GM21737 (cell line): Measurements from ENCODE around the gene KCNJ18.
"Not testable (repeated sequence)": the region's sequence is repeated elsewhere in the genome, so short reads cannot be mapped to it uniquely, and the experiment has no call there.

ENCODE experiments used
- ATAC-seq: cut with Tn5 transposase; IDR thresholded peaks from one replicate; pipeline ENCODE4 v1.9.1; 2021; ENCODE audit warnings: mild to moderate bottlenecking, moderate library complexity; ENCODE audit not compliant: unreplicated experiment

KCNJ18 gene

GRCh38 chr17:21683897-21684296, 8.4 kb upstream of the KCNJ18 start:
- not testable (repeated sequence) for ATAC-seq

DNA sequence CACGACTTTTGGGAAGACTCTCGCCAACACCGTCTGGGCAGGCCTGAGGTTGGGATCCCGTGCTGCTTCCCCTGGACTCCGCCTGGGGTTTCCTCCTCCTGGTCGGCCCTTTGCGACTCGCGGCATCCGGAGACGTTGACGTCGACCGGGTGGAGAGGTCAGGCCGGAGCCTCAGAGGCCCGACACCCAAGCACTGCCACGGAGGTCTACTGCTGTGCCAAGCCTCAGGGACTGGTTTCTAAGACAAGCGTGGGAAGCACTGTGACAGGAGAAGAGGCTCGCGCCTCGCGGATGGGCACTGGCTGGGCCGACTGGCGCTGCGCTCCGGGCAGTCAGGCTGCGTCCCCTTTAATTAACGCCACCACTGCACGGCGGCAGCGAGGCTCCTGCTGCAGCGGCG, 7.9 kb upstream of the KCNJ18 start:
- not testable (repeated sequence) for ATAC-seq

DNA sequence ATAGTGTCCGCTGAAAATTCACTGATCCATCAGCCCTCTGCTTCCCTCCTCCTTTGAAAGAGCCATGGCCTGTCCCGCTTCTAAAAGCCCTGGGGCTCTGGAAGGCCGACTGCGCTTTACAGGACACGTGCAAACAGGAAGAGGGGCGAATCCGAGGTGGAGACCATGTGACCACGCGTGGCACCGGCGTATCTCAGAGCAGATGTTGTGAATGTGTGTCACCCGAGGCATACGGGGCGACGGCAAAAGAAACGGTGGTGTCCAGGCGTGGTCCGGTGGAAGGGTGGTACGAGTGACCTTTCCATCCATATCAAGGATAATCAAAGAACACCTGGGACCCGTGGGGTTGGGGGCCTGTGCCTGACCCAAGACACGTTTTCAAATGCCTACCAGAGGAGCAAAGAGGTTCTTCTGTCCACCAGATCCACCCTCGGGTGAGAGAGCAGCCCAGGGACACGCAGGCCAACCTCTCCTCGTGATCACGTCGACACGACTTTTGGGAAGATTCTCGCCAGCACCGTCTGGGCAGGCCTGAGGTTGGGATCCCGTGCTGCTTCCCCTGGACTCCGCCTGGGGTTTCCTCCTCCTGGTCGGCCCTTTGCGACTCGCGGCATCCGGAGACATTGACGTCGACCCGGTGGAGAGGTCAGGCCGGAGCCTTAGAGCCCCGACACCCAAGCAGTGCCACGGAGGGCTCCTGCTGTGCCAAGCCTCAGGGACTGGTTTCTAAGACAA, 7.1 kb upstream of the KCNJ18 start:
- not testable (repeated sequence) for ATAC-seq

DNA sequence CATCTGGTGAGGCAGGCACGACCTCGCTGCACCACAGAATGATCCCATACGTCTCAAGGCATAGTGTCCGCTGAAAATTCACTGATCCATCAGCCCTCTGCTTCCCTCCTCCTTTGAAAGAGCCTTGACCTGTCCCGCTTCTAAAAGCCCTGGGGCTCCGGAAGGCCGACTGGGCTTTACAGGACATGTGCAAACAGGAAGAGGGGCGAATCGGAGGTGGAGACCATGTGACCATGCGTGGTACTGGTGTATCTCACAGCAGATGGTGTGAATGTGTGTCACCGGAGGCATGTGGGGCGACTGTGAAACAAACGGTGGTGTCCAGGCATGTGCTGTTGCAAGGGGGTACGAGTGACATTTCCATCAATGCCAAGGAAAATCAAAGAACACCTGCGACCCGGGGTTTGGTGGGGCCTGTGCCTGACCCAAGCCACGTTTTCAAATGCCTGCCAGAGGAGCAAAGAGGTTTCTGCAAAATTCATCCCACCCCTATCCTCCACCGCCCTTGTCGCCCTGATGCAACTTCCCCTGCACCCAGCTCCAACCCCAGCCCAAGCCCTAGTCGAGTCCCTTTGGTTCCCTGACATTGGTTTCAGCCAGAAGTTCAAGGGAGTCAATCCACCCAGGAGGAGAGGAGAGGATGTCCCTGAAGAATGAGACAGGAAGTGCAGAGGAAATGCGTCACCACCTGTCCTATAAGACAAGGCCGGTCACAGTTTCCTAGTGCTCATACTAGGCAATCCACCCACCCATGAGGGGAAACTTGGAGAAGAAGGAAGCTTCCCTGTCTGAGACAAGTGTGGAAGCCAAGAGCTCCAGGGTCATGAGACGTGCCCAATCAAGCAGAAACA, 5.9 kb upstream of the KCNJ18 start:
- no peak for ATAC-seq

DNA sequence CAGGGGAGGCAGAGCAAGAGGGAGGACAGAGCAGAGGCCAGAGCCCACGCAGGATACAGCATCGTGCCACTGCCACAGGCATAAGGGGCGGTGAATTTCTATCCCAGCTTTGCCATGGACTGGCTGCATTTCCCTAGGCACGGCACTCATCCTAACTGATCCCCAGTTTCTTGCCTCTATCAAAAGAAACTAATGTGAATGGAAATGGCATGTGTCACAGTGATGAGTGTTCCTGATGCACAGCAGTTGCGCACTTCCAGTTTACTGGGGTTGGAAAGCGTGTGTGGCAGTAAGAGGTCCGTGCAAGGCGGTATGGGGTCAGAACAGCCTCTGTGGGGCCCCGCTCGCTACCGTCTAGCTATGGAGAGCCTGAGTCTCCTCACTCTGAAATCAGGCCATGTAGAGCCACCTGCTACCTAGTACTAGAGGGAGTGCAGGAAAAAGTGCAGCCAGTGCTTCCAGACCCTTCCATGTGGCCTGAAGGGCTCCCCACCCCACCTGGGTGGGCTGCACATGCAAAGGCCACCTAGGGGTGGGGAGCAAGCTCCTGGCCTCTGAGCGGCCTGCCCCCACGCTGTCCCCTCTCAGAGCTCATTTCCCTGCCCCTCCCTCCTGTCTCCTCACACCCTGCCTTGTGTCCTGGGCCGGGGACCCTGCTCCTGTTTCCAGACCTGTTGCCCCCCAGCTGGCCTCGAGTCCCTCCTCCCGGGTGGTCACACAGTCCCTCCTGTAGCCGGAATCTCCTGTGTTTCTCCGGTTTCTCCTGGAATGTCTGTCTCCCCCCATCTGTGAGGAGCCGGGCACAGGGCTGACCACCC, 5.0 kb upstream of the KCNJ18 start:
- ATAC-seq, result no peak

DNA sequence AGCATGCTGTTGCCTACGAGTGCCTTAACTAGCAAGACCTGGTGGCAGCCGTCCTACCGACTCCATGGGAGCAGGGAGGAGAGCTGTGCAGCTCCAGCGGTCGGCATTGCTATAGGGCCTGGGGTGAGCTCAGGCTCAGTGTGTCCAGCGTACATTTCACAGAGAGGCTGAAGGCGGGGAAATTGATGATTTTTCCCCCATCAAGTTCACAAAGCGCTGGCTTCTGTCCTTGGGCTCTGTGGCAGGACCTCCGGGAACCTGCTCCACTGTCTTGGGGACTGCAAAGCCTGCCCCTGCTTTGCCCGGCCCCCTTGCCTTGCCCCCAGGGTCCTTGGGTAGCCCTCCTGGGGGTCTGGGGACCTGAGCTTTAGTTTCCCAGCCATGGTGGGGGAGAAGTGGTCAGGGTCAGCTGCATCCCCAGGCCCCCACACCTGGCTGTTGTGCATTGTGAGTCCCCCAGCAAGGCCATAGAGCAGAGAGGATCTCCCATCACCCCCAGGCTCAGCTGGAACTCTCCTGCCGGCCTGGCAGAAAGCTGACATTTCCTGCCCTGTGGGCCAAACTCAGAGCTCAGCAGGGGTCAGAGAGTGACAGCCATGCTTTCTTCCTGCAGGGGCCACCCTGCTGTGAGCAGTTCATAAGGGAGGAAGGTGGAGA, 3.9 kb upstream of the KCNJ18 start:
- ATAC-seq, result no peak

DNA sequence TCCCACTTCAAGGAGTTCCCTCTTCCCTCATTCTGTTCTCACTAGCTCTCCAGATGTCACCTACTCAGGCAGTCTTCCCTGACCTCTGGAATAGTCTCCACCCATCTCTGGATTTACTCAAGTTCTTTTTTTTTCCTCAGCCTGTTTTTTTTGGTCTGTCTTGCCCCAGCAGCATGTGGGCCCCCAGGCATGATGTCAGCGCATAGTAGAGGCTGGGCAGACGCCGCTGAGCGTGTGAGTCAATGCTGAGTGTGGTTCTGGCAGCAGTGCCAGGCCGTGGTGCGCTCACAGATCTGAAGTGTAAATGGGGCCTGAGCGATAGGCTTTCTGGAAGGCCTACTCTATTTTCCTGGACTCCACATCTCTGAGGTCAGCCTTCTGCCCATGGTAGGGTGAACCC, 2.7 kb upstream of the KCNJ18 start:
- no peak for ATAC-seq

- not testable (repeated sequence) for ATAC-seq
These were observed 1.5 kb upstream of the KCNJ18 start for GRCh38 chr17:21690811-21691210.

- not testable (repeated sequence) for ATAC-seq
These were observed 842 bp upstream of the KCNJ18 start for GRCh38 chr17:21691481-21691880.

- ATAC-seq, result not testable (repeated sequence)
These were observed 362 bp downstream of the KCNJ18 start for GRCh38 chr17:21692704-21693065.

GRCh38 chr17:21693391-21693796, 1.1 kb downstream of the KCNJ18 start:
- not testable (repeated sequence) for ATAC-seq

GRCh38 chr17:21693937-21694336, 1.6 kb downstream of the KCNJ18 start:
- ATAC-seq, result not testable (repeated sequence)

- ATAC-seq, result not testable (repeated sequence)
These were observed 3.9 kb downstream of the KCNJ18 start for GRCh38 chr17:21696227-21696626.

DNA sequence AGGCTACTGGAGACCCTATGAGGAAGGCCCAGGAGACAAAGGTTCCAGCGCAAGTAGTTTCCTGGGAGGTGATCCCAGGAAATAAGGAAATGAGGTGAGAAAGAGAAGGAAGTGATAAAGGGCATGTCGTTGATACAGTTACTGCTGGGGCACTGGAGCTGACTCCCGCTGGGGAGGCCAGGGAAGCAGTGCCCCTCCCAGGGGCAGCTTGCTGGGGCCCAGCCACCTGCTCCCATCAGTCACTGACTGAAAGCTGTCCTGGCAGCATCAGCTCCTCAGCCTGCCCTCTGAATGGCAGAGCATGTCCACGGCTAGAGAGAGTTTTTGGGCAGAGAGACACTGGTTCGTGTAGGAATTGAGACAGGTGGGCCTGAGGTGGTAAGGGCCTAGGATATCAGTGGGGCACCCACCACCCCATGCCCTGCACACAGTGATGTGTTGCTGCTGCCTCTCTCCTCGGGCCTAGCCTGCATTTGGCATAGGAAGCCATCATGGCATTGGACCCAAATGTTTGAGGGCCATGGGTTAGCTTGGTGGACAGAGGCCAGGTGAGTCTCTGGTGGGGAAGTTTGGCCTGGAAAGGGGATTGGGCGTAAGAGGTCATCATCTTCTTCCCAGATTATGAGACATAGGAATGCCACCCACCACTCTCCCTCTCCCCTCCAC, 4.7 kb downstream of the KCNJ18 start:
- ATAC-seq, result not testable (repeated sequence)

GRCh38 chr17:21697508-21697860, 5.2 kb downstream of the KCNJ18 start:
- ATAC-seq, result not testable (repeated sequence)

GRCh38 chr17:21698437-21699075, 6.2 kb downstream of the KCNJ18 start:
- ATAC-seq, result not testable (repeated sequence)

DNA sequence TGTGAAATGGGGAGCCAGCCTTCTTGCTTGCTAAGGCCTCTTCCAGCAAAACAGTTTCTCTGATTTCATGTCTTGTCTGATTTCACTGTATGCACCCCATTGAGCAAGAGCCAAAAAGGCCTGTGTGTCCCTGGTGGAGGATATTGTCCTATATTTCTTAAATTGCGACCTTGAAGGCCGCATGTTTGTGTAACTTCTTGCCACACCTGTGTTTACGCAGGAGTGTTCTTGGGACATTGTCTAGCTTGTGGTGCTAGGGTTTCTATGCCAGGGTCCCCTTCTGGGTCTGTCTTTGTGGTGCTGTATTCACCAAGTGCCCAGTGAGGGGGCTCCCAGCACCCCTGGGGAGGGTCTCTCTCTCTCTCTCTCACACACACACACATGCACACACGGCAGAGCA, 6.8 kb downstream of the KCNJ18 start:
- ATAC-seq, result not testable (repeated sequence)

- not testable (repeated sequence) for ATAC-seq
These were observed 7.4 kb downstream of the KCNJ18 start for GRCh38 chr17:21699573-21700236.

DNA sequence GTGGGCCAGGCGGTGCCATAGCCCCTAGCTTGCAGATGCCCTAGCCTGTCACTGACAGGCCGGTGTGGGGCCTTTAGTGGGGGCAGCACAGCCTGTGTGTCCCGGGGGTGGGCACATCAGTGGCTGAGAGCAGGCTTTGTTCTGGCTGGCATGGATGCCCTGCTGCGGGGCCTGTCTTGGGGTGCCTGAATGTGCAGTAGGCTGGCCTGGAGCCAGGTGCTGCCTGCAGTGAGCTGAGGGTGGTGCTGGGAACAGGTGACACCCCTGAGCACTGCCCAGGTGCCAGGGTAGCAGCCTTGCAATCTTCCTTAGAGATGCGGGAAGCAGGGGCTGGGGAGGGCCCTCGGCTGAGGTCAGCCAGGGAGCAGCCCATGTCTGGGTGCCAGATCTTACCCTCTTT, 8.8 kb downstream of the KCNJ18 start:
- ATAC-seq, result not testable (repeated sequence)
